GM12801 (cell line): ENCODE data around the gene RMDN2.

Experiments
- TF ChIP-seq, protein P1 (sequence below): IDR thresholded peaks from one replicate; pipeline ENCODE4 v1.5.1; 2011; ENCODE audit warnings: control low read depth; ENCODE audit not compliant: insufficient read length; ENCODE audit errors: extremely low read depth

Gene RMDN2, protein sequence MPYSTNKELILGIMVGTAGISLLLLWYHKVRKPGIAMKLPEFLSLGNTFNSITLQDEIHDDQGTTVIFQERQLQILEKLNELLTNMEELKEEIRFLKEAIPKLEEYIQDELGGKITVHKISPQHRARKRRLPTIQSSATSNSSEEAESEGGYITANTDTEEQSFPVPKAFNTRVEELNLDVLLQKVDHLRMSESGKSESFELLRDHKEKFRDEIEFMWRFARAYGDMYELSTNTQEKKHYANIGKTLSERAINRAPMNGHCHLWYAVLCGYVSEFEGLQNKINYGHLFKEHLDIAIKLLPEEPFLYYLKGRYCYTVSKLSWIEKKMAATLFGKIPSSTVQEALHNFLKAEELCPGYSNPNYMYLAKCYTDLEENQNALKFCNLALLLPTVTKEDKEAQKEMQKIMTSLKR

DNA sequence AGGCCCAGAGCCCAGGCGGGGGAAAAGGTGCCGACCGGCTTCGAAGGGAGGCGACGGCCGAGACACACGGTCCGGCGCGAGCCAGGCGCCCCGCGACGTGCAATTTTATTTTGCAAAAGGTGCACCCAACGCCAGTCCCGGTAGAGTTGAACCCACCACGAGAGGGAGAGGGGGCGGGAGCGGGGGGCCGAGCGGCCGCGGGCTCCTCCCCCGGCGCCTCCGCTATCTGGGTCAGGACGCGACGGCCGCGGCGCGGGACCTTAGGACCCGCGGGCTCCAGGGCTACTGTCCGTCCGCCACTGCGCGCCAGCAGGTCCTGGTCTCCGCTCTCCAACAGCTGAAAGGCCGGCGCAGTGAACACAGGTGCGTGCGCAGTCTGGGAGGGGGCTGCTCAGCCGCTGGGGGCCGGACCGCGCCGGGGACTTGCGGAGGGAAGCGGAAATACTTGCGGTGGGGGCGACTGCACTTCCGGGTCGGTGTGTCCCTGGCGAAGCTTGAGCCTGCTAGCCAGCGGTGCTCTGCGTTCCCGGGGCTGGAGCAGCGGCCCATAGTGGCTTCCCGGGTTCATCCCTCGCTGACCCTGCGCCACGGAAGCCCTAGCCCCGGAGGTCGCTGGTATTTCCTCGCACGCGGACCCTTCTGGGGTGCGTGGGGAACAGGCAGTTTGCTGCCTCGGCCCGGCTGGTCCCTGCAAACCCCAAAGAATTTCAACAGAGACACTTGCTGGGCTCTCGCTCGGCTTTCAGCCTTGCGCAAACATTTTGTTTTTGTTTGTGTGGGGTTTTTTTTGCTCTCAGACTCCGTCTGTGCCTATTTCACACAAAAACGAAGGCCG, at the start of gene RMDN2:
Gene RMDN2, plus strand, starts transcription at position 225 of the 835 bp plus-strand sequence. CDS start 3,991 bp downstream, outside the sequence.
- TF ChIP-seq, protein P1, sequence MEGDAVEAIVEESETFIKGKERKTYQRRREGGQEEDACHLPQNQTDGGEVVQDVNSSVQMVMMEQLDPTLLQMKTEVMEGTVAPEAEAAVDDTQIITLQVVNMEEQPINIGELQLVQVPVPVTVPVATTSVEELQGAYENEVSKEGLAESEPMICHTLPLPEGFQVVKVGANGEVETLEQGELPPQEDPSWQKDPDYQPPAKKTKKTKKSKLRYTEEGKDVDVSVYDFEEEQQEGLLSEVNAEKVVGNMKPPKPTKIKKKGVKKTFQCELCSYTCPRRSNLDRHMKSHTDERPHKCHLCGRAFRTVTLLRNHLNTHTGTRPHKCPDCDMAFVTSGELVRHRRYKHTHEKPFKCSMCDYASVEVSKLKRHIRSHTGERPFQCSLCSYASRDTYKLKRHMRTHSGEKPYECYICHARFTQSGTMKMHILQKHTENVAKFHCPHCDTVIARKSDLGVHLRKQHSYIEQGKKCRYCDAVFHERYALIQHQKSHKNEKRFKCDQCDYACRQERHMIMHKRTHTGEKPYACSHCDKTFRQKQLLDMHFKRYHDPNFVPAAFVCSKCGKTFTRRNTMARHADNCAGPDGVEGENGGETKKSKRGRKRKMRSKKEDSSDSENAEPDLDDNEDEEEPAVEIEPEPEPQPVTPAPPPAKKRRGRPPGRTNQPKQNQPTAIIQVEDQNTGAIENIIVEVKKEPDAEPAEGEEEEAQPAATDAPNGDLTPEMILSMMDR = no peak

DNA sequence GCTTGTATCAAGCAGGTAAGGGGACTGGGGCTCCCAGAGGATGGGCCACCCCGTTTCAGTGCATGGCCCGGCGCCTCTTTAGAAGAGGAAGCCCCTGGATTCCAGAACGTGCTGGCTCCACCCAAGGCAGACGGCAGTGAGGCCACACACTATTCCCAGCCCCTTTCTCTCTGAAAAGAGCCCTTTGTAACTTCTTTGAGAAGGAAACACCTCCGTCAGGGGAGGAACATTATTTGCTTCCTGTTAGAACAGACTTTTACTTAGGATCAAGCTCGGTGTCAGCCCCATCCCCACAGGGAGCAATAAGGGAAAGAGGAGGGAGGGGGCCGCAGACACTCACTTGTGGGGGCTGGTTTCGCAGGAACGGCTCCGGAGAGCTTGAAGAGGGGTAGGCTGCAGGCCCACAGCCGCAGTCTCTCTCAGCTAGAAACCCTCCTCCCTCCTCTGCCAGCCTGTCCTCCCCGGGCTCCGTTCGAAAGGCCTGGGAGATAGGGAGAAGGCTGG, 49.6 kb upstream of the RMDN2 start:
- TF ChIP-seq, protein P1 = no peak

DNA sequence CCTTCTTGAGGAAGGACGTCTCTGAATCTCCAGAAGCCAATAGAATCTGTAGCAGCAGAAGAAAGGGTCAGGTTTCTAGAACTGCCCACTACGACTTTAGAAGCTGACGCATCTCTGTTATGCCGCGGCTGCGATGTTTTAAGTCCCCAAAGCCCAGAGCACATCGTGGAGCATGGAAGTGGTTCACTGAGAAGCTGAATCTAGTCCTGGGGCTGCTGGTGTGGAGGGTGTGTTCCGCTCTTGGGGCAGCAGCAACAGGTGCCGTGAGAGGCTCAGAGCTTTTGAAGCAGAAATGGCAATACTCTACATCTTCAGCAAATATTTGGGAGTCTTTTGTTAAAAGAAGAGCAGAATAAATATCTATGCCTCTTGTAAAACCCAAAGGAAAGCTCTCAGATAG, 48.9 kb upstream of the RMDN2 start:
- TF ChIP-seq, protein P1 = no peak

DNA sequence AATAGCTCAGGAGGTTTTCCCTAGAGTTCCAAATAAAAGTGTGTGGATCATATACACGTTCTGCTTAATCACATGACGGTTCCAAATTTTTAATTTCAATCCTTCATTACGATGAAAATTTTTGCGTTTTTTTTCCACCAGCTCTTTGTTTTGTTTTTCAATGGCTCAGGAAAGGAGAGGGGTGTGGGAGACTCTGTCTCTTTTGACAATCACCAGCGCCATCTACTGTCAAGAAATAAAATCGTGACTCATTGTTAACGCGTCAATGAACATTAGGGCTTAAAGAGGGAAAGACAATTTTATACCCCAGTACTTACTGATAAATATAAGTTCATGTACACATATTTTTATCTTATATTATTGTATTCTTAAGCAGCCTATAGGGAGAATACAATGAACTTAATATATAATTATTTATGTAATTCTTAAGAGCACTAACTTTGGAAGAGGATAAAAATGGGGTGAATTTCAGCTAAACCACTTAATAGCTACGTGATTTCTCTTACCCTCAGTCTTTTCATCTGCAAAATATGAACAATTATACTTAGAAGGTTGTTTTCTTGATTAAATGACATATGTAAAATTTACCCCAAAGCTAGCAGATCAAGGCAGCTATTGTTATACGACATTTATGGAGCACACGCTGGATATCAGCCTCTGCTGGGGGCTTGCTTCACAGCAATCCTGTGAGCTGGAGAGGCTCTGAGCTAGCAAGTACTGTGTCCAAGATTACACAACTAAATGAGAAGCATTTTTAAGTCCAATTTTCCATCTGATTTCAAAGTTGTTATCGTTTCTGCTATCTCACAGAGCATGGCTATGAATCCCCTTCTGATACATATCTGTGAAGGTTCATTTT, 47.4 kb upstream of the RMDN2 start:
- TF ChIP-seq, protein P1 = no peak

GRCh38 chr2:37878536-37878935, 46.6 kb upstream of the RMDN2 start:
- TF ChIP-seq, protein P1 = no peak

DNA sequence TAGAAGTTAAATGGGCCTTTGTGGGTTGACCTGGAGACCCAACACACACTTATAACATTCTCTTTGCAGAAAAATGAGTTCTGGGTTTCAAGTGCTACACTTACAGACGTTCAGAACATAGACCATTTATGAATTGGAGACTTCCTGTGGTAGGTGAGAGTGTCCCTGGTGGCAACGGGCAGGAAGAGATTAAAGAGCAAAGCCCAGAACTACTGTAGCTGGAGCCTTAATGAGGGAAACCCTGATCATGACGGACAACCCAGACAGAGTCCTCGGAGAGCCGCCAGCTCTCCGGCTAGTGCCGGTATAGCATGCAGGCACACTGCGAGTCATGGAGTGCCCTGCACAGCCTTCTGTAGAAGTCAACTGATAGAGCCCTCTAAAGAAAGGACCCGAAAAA, 44.5 kb upstream of the RMDN2 start:
- TF ChIP-seq, protein P1 = no peak
